Measurements from ENCODE around the gene RAD23B.
A peak's percentile ranks its signal among the peaks of the same experiment; 100 is the strongest.
"Not testable (repeated sequence)": the region's sequence is repeated elsewhere in the genome, so short reads cannot be mapped to it uniquely, and the experiment has no call there.

RAD23B gene

GRCh38 chr9:107296592-107296991 lies 13.5 kb downstream of the RAD23B start:
- H3K9me3 Mint-ChIP-seq; H3K27ac Mint-ChIP-seq; ATAC-seq; H3K4me3 Mint-ChIP-seq; DNase-seq (ENCODE audit: low spot score in 2 of 2): not testable (repeated sequence)
- Mint-ChIP-seq H3K36me3 (peaks cover 20% of the 10 kb centered on the region), H3K4me1 (peaks cover 40% of the 10 kb centered on the region)

- DNase-seq (ENCODE audit: low spot score in 2 of 2) (no peak), ATAC-seq (no peak)
- Mint-ChIP-seq H3K4me1 (peaks cover 25% of the 10 kb centered on the region), H3K36me3 (peaks cover 48% of the 10 kb centered on the region), H3K27ac (no peak overlapping the region), H3K4me3 (no peak overlapping the region), H3K9me3 (no peaks in the 10 kb centered on the region)
Observed at GRCh38 chr9:107299437-107299836, 16.4 kb downstream of the RAD23B start.

- H3K27ac Mint-ChIP-seq, result no peak overlapping the region
- DNase-seq (ENCODE audit: low spot score in 2 of 2) (no peak), ATAC-seq (no peak)
- H3K9me3 Mint-ChIP-seq, result no peaks in the 10 kb centered on the region
- peaks cover 99% of the 10 kb centered on the region for H3K36me3 Mint-ChIP-seq
- no peak overlapping the region for H3K4me3 Mint-ChIP-seq
- peaks cover 37% of the 10 kb centered on the region for H3K4me1 Mint-ChIP-seq
Observed at GRCh38 chr9:107306308-107306707, 23.2 kb downstream of the RAD23B start.

- H3K27ac Mint-ChIP-seq, result no peak overlapping the region
- H3K36me3 Mint-ChIP-seq, result peaks cover 99% of the 10 kb centered on the region
- DNase-seq (ENCODE audit: low spot score in 2 of 2) (no peak), ATAC-seq (no peak)
- peaks cover 43% of the 10 kb centered on the region for H3K4me1 Mint-ChIP-seq
- no peaks in the 10 kb centered on the region for H3K9me3 Mint-ChIP-seq
- H3K4me3 Mint-ChIP-seq, result no peak overlapping the region
Observed at GRCh38 chr9:107307331-107307730, 24.3 kb downstream of the RAD23B start.

GRCh38 chr9:107308461-107308860 lies 25.4 kb downstream of the RAD23B start:
- peaks cover 99% of the 10 kb centered on the region for H3K36me3 Mint-ChIP-seq
- no peaks in the 10 kb centered on the region for H3K9me3 Mint-ChIP-seq
- ATAC-seq (no peak), DNase-seq (ENCODE audit: low spot score in 2 of 2) (no peak)
- no peak overlapping the region for H3K27ac Mint-ChIP-seq
- H3K4me3 Mint-ChIP-seq, result no peak overlapping the region
- peaks cover 53% of the 10 kb centered on the region for H3K4me1 Mint-ChIP-seq

GRCh38 chr9:107309271-107309670 lies 26.2 kb downstream of the RAD23B start:
- no peaks in the 10 kb centered on the region for H3K9me3 Mint-ChIP-seq
- peaks cover 100% of the 10 kb centered on the region for H3K36me3 Mint-ChIP-seq
- ATAC-seq (peak; percentile 94), DNase-seq (ENCODE audit: low spot score in 2 of 2) (no peak)
- no peak overlapping the region for H3K27ac Mint-ChIP-seq
- peaks cover 59% of the 10 kb centered on the region for H3K4me1 Mint-ChIP-seq
- H3K4me3 Mint-ChIP-seq, result no peak overlapping the region

GRCh38 chr9:107312376-107313050 lies 29.4 kb downstream of the RAD23B start:
- Mint-ChIP-seq H3K36me3 (peaks cover 100% of the 10 kb centered on the region), H3K27ac (no peak overlapping the region), H3K9me3 (no peaks in the 10 kb centered on the region), H3K4me1 (peaks cover 72% of the 10 kb centered on the region), H3K4me3 (no peak overlapping the region)
- no peak for DNase-seq (ENCODE audit: low spot score in 2 of 2)
- no peak for ATAC-seq

GRCh38 chr9:107313555-107314096 lies 30.5 kb downstream of the RAD23B start:
- H3K4me3 Mint-ChIP-seq, result no peak overlapping the region
- peaks cover 100% of the 10 kb centered on the region for H3K36me3 Mint-ChIP-seq
- H3K4me1 Mint-ChIP-seq, result peaks cover 71% of the 10 kb centered on the region
- ATAC-seq, result peak; percentile 57
- no peak for DNase-seq (ENCODE audit: low spot score in 2 of 2)
- no peak overlapping the region for H3K27ac Mint-ChIP-seq
- no peaks in the 10 kb centered on the region for H3K9me3 Mint-ChIP-seq

GRCh38 chr9:107314763-107315162 lies 31.7 kb downstream of the RAD23B start:
- no peak for DNase-seq (ENCODE audit: low spot score in 2 of 2)
- Mint-ChIP-seq H3K9me3 (no peaks in the 10 kb centered on the region), H3K4me1 (peaks cover 59% of the 10 kb centered on the region), H3K36me3 (peaks cover 100% of the 10 kb centered on the region), H3K4me3 (no peak overlapping the region), H3K27ac (no peak overlapping the region)
- no peak for ATAC-seq

GRCh38 chr9:107316795-107317661 lies 33.9 kb downstream of the RAD23B start:
- Mint-ChIP-seq H3K4me3 (no peak overlapping the region), H3K36me3 (peaks cover 100% of the 10 kb centered on the region), H3K4me1 (peaks cover 51% of the 10 kb centered on the region), H3K9me3 (no peaks in the 10 kb centered on the region), H3K27ac (peak overlapping the region; percentile 35)
- DNase-seq (ENCODE audit: low spot score in 2 of 2) (no peak), ATAC-seq (no peak)

- H3K27ac Mint-ChIP-seq, result no peak overlapping the region
- no peaks in the 10 kb centered on the region for H3K9me3 Mint-ChIP-seq
- H3K4me1 Mint-ChIP-seq, result peaks cover 25% of the 10 kb centered on the region
- H3K36me3 Mint-ChIP-seq, result peaks cover 100% of the 10 kb centered on the region
- ATAC-seq, result no peak
- H3K4me3 Mint-ChIP-seq, result no peak overlapping the region
- no peak for DNase-seq (ENCODE audit: low spot score in 2 of 2)
Observed at GRCh38 chr9:107322643-107323042, 39.6 kb downstream of the RAD23B start.

GRCh38 chr9:107323836-107324585 lies 40.9 kb downstream of the RAD23B start:
- H3K27ac Mint-ChIP-seq, result no peak overlapping the region
- ATAC-seq (peak; percentile 67), DNase-seq (ENCODE audit: low spot score in 2 of 2) (no peak)
- peaks cover 20% of the 10 kb centered on the region for H3K4me1 Mint-ChIP-seq
- H3K36me3 Mint-ChIP-seq, result peaks cover 100% of the 10 kb centered on the region
- no peaks in the 10 kb centered on the region for H3K9me3 Mint-ChIP-seq
- H3K4me3 Mint-ChIP-seq, result no peak overlapping the region

- no peak overlapping the region for H3K4me3 Mint-ChIP-seq
- peak overlapping the region; percentile 70 for H3K27ac Mint-ChIP-seq
- DNase-seq (ENCODE audit: low spot score in 2 of 2) (no peak), ATAC-seq (no peak)
- H3K36me3 Mint-ChIP-seq, result peaks cover 100% of the 10 kb centered on the region
- H3K4me1 Mint-ChIP-seq, result peaks cover 20% of the 10 kb centered on the region
- H3K9me3 Mint-ChIP-seq, result no peaks in the 10 kb centered on the region
Observed at GRCh38 chr9:107325842-107326241, 42.8 kb downstream of the RAD23B start.

GRCh38 chr9:107328510-107328909 lies 45.4 kb downstream of the RAD23B start:
- H3K4me3 Mint-ChIP-seq, result no peak overlapping the region
- H3K27ac Mint-ChIP-seq, result no peak overlapping the region
- peaks cover 17% of the 10 kb centered on the region for H3K4me1 Mint-ChIP-seq
- DNase-seq (ENCODE audit: low spot score in 2 of 2) (no peak), ATAC-seq (no peak)
- H3K36me3 Mint-ChIP-seq, result peaks cover 100% of the 10 kb centered on the region
- no peaks in the 10 kb centered on the region for H3K9me3 Mint-ChIP-seq

- H3K4me3 Mint-ChIP-seq, result no peak overlapping the region
- peaks cover 12% of the 10 kb centered on the region for H3K4me1 Mint-ChIP-seq
- H3K36me3 Mint-ChIP-seq, result peaks cover 100% of the 10 kb centered on the region
- DNase-seq (ENCODE audit: low spot score in 2 of 2), result no peak
- H3K27ac Mint-ChIP-seq, result no peak overlapping the region
- no peaks in the 10 kb centered on the region for H3K9me3 Mint-ChIP-seq
- ATAC-seq, result no peak
Observed at GRCh38 chr9:107330420-107330819, 47.3 kb downstream of the RAD23B start.

Data from stimulated activated effector memory CD8-positive, alpha-beta T cell treated with anti-CD3 and anti-CD28 coated beads, Interleukin-12 subunit alpha, Interleukin-12 subunit beta, amount 100 ng/mL, for 72 hours (primary cell).